ENCODE results near the gene HOXC4. TPM values are rescaled to one million over a fixed set of nuclear protein-coding genes. Genes with fewer than 3 reads are reported as not detected.
A peak's percentile ranks its signal among the peaks of the same experiment; 100 is the strongest.

Gene HOXC4
- total and polyA plus RNA-seq, 10 of the 15 experiments (the other 5 are each of a cell fraction or from before 2014, with no cell fraction given), result 1.0 to 11.4 (median 4.2) TPM

DNA sequence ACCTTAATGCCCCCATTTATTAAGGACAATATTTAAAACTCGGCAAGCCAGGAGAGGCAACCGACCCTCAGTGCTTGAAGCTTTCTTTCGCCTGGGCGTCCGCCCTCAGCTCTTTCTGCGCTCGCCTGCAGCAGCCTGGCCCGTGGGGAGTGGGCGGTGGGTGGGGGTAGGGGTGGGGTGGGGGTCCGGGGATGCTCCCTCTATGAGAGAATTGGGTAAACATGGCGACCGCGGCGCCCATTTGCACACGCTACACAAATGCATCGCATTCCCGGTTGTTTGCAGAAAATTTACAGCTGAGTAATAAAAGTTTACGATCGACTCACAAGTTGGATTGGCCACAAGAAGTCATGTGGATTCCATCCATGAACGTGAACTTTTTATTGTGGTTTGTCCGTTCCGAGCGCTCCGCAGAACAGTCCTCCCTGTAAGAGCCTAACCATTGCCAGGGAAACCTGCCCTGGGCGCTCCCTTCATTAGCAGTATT, 37.1 kb upstream of the HOXC4 start:
- H3K27ac ChIP-seq (ENCODE audit: control insufficient read depth, insufficient read depth), result no peak overlapping the region
- no peaks in the 10 kb centered on the region for H3K9me3 ChIP-seq (replicated peaks; ENCODE audit: control insufficient read depth, insufficient read depth, low read length)
- H4K20me1 ChIP-seq (ENCODE audit: control insufficient read depth, insufficient read depth), result no peaks in the 10 kb centered on the region; the same call in 1 of the 2 replicates
- no peaks in the 10 kb centered on the region for H3K79me2 ChIP-seq (ENCODE audit: control insufficient read depth, insufficient read depth, low read length)
- ChIA-PET SMC1A (ENCODE audit: uncharacterized antibody, unreplicated experiment) (interaction anchor here (0.6 to 2.5 kb wide), 12 partner anchors 9 to 191 kb away, joined by 3 to 22 read pairs (median 6); partner anchors contain the start of genes HOXC10, HOXC4, HOXC5 and HOXC6), POLR2A (interaction anchor here (0.6 to 1.9 kb wide), 7 partner anchors 8 to 265 kb away, joined by 4 to 24 read pairs (median 9); partner anchors contain the start of genes CISTR, HOXC4 and HOXC5), RAD21 (ENCODE audit: unreplicated experiment) (interaction anchor here (0.8 to 2.1 kb wide), 10 partner anchors 8 to 198 kb away, joined by 3 to 21 read pairs (median 9); partner anchors contain the start of genes HOXC10, HOXC4, HOXC5 and HOXC8), CTCF (interaction anchor here (0.6 to 3.8 kb wide), 11 partner anchors 9 to 200 kb away, joined by 4 to 27 read pairs (median 14); partner anchors contain the start of genes HOXC10, HOXC4, HOXC5 and HOXC6)
- DNase-seq (ENCODE audit: low read depth, low spot score) (no peak), ATAC-seq (no peak), FAIRE-seq (no peak)
- H3K27me3 ChIP-seq (replicated peaks in 1 of 2; ENCODE audit: control insufficient read depth in 2 of 2, insufficient read depth in 2 of 2, low read length in 1 of 2), result peaks cover 11 to 26% of the 10 kb centered on the region in 2 experiments
- no peak overlapping the region for H2AFZ ChIP-seq (ENCODE audit: control insufficient read depth, low read depth, low read length)
- WGBS (ENCODE audit: insufficient coverage, insufficient replicate concordance, low lambda C conversion rate, missing lambda C conversion rate), result 4% methylated on average over 25 of the region's 25 CpGs
- peaks cover 18% of the 10 kb centered on the region for H3K4me1 ChIP-seq (ENCODE audit: control insufficient read depth, insufficient read depth, low read length)
- H3K36me3 ChIP-seq (ENCODE audit: control insufficient read depth in 2 of 2, insufficient read depth in 2 of 2, low read length in 1 of 2), result no peaks in the 10 kb centered on the region
- intact Hi-C loops (cut with micrococcal nuclease; ENCODE audit: unreplicated experiment), result no loop called here
- TF ChIP-seq SIN3A (IDR thresholded peaks at IDR 0.05; ENCODE audit: low read depth, low read length), result no peak
- TF ChIP-seq, protein P1, sequence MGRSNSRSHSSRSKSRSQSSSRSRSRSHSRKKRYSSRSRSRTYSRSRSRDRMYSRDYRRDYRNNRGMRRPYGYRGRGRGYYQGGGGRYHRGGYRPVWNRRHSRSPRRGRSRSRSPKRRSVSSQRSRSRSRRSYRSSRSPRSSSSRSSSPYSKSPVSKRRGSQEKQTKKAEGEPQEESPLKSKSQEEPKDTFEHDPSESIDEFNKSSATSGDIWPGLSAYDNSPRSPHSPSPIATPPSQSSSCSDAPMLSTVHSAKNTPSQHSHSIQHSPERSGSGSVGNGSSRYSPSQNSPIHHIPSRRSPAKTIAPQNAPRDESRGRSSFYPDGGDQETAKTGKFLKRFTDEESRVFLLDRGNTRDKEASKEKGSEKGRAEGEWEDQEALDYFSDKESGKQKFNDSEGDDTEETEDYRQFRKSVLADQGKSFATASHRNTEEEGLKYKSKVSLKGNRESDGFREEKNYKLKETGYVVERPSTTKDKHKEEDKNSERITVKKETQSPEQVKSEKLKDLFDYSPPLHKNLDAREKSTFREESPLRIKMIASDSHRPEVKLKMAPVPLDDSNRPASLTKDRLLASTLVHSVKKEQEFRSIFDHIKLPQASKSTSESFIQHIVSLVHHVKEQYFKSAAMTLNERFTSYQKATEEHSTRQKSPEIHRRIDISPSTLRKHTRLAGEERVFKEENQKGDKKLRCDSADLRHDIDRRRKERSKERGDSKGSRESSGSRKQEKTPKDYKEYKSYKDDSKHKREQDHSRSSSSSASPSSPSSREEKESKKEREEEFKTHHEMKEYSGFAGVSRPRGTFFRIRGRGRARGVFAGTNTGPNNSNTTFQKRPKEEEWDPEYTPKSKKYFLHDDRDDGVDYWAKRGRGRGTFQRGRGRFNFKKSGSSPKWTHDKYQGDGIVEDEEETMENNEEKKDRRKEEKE (IDR thresholded peaks at IDR 0.05), result no peak
- TF ChIP-seq TAF1 (IDR thresholded peaks at IDR 0.05; ENCODE audit: borderline replicate concordance, low read depth, low read length), result no peak
- no peak for TF ChIP-seq ZSCAN29 (IDR thresholded peaks at IDR 0.05)
- no peak for TF ChIP-seq CBX3 (IDR thresholded peaks at IDR 0.05; ENCODE audit: borderline replicate concordance, low read depth)
- TF ChIP-seq KLF5 (IDR thresholded peaks at IDR 0.05; ENCODE audit: partially characterized antibody), result no peak
- TF ChIP-seq, protein P2, sequence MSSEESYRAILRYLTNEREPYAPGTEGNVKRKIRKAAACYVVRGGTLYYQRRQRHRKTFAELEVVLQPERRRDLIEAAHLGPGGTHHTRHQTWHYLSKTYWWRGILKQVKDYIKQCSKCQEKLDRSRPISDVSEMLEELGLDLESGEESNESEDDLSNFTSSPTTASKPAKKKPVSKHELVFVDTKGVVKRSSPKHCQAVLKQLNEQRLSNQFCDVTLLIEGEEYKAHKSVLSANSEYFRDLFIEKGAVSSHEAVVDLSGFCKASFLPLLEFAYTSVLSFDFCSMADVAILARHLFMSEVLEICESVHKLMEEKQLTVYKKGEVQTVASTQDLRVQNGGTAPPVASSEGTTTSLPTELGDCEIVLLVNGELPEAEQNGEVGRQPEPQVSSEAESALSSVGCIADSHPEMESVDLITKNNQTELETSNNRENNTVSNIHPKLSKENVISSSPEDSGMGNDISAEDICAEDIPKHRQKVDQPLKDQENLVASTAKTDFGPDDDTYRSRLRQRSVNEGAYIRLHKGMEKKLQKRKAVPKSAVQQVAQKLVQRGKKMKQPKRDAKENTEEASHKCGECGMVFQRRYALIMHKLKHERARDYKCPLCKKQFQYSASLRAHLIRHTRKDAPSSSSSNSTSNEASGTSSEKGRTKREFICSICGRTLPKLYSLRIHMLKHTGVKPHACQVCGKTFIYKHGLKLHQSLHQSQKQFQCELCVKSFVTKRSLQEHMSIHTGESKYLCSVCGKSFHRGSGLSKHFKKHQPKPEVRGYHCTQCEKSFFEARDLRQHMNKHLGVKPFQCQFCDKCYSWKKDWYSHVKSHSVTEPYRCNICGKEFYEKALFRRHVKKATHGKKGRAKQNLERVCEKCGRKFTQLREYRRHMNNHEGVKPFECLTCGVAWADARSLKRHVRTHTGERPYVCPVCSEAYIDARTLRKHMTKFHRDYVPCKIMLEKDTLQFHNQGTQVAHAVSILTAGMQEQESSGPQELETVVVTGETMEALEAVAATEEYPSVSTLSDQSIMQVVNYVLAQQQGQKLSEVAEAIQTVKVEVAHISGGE (CRISPR knock-in tag; IDR thresholded peaks at IDR 0.05), result no peak
- no peak for TF ChIP-seq WRNIP1 (IDR thresholded peaks at IDR 0.05; ENCODE audit: borderline replicate concordance, low read depth, low read length)
- no peak for TF ChIP-seq BHLHE40 (IDR thresholded peaks at IDR 0.05; ENCODE audit: borderline replicate concordance in 1 of 2, low read depth in 2 of 2, low read length in 1 of 2)
- TF ChIP-seq MEF2A (IDR thresholded peaks at IDR 0.05; ENCODE audit: insufficient read depth, low read depth, low read length), result no peak
- TF ChIP-seq NFXL1 (IDR thresholded peaks at IDR 0.05; ENCODE audit: borderline replicate concordance), result no peak
- no peak for TF ChIP-seq TCF3 (IDR thresholded peaks at IDR 0.05; ENCODE audit: borderline replicate concordance, insufficient read depth, low read depth, low read length)
- no peak for TF ChIP-seq BRCA1 (IDR thresholded peaks at IDR 0.05; ENCODE audit: low read depth, low read length)
- TF ChIP-seq, protein P3, sequence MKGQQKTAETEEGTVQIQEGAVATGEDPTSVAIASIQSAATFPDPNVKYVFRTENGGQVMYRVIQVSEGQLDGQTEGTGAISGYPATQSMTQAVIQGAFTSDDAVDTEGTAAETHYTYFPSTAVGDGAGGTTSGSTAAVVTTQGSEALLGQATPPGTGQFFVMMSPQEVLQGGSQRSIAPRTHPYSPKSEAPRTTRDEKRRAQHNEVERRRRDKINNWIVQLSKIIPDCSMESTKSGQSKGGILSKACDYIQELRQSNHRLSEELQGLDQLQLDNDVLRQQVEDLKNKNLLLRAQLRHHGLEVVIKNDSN (IDR thresholded peaks at IDR 0.05; ENCODE audit: borderline replicate concordance, extremely low read length, insufficient read depth, low read depth, low read length), result no peak
- TF ChIP-seq TBL1XR1 (IDR thresholded peaks at IDR 0.05; ENCODE audit: low read depth, low read length), result no peak
- 0 out of 2 replicates have a peak overlapping the region, but pooled peaks have one; percentile 17 for H3K4me2 ChIP-seq (ENCODE audit: control insufficient read depth, insufficient read depth)
- in situ Hi-C loops (cut with MboI), result no loop called here
- no TSS peak for BruUV-seq (replicated peaks)
- H3K4me3 ChIP-seq, result no peak overlapping the region
- no peak overlapping the region for H3K9ac ChIP-seq (ENCODE audit: control insufficient read depth, insufficient read depth, low read length)

Measured in GM12878 (cell line).